Endometrium (tissue), 2 donors: ENCODE measurements around the gene EMILIN1.
"Not testable (repeated sequence)": the region's sequence is repeated elsewhere in the genome, so short reads cannot be mapped to it uniquely, and the experiment has no call there.

Source experiments
- FAIRE-seq: peaks from 2 replicates; lab custom pipeline; 2012; peaks lifted over from hg19 to GRCh38; lab: Jason Lieb, UNC
- donor health status: control.
- donor health status: control.

The EMILIN1 gene

DNA sequence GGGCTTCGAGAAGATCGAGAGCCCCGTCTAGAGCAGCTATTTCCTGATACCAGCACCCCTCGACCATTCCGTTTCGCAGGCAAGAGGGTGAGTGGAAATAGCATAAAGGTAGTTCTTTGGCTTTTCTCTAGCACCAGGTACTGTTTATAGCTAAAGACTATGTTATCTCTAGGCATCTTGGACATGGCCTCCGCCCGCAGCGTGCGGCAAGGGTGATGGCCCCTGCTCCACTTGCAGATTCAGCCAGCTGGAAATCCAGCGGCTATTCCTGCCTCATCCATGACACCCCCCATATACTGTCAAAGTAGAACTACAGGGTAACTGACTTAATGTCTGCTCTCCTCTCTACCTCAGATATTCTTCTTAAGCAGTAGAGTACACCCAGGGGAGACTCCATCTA lies 23.7 kb upstream of the EMILIN1 start:
- no peak for FAIRE-seq

DNA sequence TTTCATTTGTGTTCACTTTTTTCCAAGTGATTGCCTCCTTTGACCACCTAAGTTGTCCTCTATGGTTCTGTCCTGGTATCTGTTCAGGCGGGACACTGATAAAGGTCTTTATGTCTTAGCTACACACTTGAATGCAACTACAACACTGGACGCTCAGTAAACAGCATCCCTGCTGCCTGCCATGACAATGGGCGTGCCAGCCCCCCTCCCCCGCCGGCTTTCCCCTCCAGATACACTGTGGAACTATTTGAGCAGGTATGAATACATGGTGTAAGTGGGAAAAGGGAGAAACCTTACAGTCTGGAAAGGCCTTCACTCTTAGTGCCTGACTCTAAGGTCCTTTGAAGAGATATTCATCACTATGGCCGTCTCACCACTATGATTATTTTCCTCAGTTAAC lies 21.2 kb upstream of the EMILIN1 start:
- no peak for FAIRE-seq

DNA sequence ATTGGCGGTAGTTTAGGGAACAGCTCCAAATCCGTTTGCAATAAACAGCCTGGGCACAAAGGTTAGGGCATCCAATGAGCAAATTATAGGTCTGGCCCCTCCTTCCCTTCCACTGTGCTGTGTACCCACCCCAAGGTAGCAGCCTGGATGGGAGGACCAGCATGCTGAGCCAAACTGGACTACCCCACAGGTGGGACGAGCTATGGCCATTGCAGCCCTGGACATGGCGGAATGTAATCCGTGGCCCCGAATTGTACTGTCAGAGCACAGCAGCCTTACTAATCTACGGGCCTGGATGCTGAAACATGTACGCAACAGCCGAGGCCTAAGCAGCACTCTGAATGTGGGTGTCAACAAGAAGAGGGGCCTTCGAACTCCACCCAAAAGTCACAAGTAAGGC lies 20.2 kb upstream of the EMILIN1 start:
- no peak for FAIRE-seq

DNA sequence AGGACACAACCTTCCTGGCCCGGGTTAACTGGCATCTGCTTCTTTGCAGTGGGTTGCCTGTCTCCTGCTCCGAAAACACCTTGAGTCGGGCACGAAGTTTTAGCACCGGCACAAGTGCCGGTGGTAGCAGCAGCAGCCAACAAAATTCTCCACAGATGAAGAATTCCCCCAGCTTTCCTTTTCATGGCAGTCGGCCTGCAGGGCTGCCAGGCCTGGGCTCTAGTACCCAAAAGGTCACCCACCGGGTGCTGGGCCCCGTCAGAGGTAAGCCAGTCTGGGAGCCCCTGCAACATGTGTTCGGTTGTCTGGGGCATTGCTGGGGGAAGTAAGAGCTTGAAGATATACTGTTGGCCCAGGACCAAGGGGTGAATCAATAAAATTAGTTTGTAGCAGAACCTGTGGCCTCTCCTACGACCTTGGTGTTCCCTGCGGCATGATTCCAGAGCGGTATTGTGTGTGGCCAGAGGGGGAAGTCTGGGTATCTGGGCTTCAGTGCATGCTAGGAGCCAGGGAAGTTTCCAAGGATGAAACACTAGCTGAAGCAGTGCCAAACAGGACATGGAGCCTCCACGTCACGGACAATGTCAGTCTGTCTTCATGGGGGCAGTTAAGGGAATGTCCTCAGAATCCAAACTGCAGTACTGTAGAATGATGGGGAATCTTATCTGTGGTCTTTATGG lies 19.1 kb upstream of the EMILIN1 start:
- FAIRE-seq: no peak

DNA sequence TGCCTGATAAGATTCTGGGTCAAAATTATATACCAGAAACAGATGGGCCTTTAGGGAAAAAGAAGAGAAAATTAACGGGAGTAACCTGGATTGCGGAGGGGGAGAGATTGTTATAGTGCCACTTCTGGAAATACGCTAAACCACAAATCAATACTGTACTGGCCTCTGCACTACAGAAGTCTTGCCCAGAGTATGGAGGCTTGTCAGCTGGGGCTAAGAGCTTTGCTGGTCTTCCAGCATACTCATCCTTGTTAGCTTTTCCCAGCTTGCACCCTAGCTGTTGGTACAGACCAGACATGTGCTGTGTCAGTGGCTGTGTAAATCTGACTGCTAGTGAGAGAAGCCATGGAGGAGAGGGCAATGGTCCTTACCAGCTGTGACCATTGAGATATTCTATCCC lies 18.1 kb upstream of the EMILIN1 start:
- no peak for FAIRE-seq

DNA sequence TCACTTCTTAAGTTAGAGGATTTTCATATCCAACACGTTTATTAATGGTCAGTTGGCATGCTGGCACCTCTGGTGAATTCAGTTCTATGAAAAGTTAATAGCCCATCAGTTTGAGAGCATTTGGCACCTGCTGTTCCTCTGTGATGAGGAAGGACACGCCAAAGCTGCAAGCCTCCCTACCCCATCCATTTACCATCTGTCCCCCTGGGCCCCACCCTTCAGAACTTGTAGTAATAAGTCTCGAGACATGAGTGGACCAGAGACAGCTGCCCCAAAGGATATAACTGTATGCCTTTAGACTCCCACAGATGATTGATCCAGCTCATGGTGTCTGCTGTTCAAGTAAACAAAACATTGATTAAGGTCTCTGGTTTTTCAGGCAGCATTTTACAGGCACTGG lies 13.3 kb upstream of the EMILIN1 start:
- no peak for FAIRE-seq

DNA sequence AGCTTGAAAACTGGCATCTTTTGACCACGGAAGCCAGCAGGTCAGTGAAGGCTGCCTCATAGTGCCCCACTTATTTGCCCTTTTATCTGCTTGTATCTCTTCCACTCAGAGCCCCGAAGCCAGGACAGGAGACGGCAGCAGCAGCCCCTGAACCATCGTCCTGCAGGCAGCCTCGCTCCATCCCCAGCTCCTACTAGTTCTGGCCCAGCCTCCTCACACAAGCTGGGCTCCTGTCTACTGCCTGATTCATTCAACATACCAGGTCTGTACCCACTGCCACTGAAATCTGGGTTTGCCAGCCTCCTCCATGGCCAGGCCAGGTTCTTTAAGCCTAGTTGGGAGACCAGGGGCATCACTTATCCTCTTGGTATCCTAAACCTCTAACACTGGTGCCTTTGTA lies 11.0 kb upstream of the EMILIN1 start:
- FAIRE-seq: no peak

DNA sequence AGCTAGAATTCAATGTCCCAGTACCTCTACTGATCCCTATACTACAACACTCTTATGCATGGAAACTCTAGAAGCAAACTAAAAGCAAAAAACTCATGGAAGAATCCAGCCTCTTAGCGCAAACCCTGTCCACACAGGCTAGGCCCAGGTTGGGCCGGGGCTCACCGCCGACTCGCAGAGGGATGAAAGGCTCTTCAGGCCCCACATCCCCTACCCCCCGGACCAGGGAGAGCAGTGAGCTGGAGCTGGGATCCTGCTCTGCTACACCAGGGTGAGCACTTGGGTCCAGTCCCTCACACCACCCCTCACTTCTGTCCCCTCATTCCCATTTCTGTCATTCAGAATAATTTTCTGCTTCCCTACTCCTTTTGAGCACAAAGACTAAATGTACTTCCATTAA lies 9.0 kb upstream of the EMILIN1 start:
- FAIRE-seq: no peak

DNA sequence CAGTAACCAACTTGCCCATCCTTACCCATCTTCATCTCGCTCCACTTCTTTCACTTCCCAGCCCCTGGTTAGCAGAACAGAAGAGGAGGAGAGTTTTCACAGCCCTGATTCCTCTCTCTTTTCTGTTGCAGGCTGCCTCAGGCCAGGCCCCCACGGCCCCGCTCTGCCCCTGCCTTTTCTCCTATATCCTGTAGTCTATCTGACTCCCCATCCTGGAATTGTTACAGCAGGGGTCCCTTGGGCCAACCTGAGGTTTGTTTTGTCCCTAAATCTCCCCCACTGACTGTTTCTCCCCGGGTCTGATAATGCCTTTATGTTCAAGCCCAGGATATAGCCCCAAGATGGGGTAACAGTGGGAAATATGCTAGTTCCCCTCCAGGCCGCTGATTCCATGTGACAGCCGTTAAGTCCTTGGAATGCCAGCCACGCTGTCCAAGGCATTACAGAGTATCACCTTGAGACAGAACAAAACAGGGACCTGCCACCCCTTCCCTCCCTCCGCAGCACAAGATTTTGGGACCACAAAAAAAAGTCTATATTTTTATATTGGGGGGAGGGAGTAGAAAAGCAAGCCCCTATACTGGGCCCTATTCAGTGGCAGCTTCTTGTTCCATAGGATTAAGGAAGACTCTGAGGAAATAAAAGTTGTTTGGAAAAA lies 8.3 kb upstream of the EMILIN1 start:
- no peak for FAIRE-seq

DNA sequence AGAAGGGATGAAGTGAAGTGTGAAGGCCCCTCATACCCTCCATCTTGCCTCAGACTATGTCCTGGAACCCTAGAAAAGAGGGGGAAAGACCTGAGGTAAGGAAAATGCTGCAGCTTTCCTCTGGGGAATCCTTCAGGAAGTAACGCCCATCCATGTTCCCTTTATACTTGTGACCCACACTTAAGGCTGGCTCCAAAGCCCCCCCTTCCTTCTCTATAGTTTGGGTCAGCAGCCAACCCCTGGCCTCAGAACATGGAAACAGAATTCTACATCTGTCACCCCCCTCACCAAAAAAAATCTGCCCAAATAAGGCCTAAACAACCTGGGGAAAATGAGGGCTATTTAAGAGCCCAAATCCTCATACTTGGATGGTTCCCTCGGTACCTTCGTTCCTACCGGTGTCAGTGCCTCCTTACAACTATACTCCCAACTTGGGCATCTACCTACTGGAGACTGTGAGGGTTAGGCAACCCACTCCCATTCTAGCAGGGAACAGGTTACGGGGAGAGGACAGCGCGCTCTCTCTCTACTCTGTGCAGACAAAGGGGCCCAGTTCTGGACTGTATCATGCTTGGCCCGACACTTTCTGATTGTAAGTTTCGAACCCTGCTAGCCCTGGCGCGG lies 7.7 kb upstream of the EMILIN1 start:
- FAIRE-seq: no peak

DNA sequence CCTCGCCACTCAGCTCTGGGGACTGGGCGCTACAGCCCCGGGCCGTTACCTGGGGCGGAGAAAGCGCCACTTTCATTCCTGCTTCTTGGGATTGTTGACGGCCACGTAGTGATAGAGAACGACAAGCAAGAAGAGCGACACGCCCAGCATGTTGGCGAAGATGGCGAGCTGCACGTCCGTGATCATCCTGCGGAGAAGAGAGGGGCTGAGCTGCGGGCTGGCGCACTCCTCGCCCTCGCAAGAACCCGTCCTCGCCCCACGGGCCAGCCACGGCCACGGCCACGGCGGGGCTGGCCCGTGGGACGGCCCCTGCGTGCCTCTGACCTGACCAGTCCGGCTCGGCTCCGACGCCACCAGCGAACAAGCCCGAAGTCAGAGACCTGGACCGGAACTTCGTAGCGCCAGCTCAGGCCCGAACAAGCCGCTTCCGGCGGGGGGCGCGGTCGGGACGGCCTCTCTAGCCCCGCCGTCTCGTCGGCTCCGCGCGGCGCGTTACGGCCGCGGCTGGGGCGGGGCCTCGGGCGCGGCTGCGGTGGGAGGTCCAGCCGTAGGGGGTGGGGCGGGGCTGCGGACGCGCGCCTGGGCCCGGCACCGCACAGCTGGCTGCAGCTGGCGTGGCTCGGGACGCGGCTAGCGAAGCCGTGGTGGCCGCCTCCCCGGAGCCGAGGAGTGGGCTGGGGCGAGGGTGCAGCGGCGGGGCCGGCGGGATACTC lies 7.0 kb upstream of the EMILIN1 start, which contains the start of gene OST4:
Gene OST4, minus strand, starts transcription at position 378 of the 713 bp plus-strand sequence.
- FAIRE-seq: no peak

DNA sequence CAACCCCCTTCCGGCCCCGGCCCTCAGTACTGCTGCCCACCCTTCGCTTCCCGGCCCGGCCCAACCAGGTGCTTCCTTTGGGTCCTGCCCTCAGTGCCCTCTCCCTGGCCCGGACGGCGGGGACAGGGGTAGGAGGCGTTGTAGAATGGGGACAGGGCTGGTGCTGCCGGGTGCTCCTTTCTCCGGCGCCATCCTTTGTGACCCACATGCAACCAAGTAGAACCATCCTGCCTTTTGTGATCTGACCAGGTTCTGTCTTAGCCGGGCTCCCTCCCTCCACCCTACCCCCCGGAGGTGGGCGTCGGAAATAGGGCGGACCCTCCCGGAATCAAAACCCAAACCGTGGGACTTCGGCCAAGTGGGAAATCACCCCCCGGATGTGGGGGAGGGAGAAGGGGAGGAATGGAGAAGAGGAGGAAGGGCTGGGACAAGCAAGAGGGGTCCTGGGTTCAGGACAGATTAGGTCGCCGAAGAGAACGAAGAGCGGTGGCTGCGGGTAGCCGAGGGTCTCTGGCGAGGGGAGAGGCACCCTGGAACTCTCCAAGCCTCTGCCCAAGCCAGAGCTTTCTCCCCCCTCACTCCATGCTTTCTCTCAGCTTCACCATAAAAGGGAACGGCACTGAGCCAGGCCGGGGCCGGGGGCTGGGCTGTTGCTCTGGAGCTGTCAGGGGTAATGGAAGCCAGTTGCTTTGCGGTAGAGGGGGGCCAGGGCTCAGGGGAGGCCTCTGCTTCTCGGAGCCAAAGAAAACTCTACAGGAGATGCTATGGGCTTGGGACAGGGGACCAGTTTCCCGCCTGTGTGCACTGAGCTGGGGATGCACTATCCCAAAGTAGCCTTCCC lies 6.2 kb upstream of the EMILIN1 start:
- no peak for FAIRE-seq

DNA sequence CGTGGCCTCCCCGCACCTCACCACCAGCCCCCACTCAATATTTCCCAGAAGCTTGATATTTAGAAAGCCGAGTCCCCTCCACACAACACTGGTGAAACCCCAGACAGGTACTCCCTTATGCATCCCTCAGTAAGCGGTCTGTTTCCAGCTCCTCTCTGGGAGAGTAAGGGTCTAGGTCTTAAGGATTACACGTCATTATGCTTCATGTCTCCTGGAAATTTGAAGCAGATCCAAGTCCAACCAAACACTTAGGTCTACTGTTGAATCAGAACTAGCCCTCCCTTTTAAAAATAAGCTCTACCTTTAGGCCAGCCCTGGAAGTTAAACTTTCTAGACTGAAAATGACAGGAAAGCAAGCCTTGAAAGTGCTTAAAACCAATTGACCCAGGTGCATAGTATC lies 5.5 kb upstream of the EMILIN1 start:
- FAIRE-seq: no peak

DNA sequence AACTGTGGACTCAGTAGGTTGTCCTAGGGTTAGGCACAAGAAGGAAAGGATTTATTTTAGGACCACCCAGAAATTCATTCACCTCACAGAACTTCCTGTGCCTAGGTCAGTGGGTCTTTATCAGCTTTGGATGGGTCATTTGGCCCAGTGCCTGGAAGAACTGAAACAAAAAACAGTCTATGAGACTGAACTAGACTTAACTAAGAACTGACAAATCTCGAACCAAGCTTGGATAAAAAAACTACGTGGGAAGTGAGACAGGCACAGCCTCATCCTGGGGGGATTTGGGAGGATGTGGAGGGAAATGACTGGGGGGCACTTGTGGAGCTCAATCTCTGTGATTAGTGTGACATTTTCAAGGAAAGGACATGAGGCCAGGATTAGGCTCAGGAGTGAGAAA lies 4.6 kb upstream of the EMILIN1 start:
- FAIRE-seq: no peak

DNA sequence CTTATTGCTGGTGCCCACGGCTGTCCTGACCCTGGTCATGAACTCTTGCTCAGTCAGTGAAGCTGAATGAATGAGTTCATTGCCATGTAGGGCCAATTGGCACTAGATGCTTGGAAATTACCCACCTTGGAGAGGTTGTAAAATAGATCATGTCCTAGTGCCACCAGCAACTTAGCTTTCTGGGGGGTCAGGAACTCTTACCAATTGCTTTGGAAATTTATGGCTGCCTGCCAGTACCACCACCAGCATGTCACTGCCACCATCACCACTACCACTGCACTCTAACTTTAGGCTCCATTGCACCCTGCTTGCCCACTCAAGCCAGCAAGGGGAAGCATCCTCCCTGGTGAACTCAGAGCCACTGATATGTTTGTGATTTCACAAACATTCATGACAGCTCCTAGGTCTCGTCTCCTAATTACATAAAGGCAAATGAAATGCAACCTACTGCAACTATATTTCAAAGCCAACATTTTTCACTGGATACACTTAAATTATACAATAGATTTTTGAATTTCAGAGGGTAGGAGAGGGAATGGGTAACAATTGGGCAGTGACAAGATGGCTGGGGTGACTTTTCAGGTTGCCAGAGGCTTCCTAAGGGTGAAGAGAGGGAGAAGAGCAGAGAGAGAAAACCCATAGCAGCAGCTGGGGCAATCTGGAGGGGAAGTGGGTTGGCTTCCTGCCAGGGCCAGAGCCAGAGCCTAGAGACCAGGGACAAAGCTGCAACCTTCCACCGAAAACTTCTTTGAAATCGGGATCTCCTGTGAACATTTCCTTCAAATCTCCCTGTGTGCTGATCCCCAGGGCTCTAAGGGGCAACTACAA lies 3.5 kb upstream of the EMILIN1 start:
- no peak for FAIRE-seq

DNA sequence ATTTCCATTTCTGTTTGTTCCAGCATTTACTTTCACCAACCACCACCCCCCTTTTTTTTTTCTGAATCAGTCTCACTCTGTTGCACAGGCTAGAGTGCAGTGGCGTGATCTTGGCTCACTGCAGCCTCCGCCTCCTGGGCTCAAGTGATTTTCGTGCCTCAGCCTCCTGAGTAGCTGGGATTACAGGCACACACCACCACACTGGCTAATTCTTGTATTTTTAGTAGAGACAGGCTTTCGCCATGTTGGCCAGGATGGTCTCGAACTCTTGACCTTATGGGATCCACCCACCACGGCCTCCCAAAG lies 2.9 kb upstream of the EMILIN1 start:
- FAIRE-seq: not testable (repeated sequence)

DNA sequence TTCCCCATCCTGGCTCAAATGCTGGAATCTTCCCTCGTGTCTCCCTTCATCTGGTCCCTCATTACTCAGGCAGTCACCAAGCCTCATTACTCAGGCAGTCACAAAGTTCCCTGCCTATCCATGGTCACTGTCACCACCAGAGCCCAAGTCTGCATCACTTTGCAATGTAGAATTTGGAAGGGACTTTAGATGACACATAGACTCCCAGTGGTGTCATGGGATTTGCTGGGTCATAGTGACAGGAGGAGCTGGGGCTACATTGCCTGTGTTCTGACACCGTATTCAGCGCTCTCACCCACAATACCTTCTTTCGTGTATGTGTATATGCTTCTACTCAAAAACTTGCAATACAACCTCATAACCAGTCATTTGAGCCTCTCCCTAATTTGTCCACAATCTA lies 2.1 kb upstream of the EMILIN1 start:
- no peak for FAIRE-seq

DNA sequence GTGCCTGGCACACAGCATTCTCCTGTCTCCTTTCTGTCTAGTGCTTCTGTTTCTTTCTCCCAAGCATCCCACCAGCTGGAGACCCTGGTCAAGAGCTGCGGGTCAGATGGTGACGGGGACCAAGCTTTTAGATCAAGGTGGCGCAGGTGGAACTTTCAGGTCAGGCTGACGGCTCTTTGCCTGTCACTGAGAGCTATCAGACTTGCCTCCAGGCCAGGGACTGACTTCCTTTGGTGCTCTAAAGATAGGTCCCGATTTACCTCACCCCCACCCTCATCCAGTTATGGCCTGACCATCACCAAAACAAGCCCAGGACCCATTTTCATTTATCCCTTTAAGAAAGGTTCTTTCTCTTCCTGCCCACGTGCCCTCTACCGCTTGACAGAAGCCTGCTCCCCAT lies 1.2 kb upstream of the EMILIN1 start:
- no peak for FAIRE-seq

DNA sequence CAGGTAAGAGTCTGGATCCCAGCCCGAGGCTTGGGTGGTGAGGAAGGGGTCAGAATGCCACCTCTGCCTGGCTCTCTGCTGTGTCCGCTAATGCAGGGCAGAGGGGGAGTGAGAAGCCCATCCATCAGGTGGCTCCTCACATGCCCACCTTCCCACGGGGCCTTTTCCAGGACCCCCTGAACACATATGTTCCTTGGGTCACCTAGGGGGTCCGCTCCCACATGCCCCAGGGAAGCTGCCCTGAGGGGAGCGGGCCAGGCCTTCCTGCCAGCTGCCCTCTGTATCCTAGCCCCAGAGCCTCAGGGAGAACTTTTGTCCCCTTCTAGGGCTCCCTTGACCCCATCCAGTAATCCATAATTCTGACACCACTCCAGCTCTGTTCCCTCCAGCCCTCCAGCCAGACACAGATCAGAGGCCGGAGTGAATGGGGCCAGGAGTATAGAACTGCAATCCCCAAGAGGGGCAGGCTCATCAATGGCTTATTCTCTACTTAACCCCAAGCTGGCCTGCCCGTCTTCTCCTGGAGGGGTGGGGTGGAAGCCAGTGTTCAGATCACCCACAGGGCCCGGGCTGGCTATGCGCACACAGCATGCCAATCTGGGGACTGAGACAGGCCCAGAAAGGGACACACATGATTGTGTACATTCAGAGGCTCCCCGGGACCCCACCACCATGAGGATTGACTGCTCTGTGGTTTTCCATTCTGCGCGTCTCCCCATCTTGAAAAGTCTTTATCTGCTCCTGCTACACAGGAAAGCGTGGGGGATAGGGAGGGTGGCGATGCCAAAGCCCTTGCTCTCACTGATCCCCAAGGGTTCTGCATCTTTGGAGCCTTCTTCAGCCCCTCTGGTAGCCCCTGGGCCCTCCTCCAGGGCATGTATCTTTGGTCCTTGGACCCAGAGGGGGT lies 1.1 kb downstream of the EMILIN1 start:
- no peak for FAIRE-seq

DNA sequence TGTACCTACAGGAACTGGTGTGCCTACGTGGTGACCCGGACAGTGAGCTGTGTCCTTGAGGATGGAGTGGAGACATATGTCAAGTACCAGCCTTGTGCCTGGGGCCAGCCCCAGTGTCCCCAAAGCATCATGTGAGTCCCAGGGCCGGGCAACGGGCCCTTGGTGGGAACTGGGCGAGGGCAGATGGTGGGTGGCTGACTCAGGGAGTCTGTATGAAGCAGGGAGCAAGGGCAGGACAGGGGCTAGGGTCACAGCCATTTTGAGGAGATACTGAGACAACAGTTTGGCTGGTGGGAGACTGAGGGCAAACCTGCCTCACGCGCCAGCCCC lies 1.7 kb downstream of the EMILIN1 start:
- no peak for FAIRE-seq

DNA sequence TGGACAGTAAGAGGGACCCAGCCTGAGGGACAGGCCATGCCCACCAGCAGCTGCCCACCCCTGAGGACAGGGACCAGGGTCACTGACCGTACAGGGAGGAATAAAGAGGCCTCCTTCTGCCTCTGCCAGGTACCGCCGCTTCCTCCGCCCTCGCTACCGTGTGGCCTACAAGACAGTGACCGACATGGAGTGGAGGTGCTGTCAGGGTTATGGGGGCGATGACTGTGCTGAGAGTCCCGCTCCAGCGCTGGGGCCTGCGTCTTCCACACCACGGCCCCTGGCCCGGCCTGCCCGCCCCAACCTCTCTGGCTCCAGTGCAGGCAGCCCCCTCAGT lies 2.2 kb downstream of the EMILIN1 start:
- FAIRE-seq: no peak
